OCI-LY3 (cell line): ENCODE results near the gene RGS13.
A peak's percentile ranks its signal among the peaks of the same experiment; 100 is the strongest.

Source experiments
- H2AFZ ChIP-seq: fragments of 200-600, 300-600 bp; shearing (Covaris generic); 2 replicates; pipeline ENCODE4 v1.6.0; 2014; ENCODE audit warnings: antibody characterized with exemption, low read depth, low read length
- H3K27ac ChIP-seq: fragments of 200-600, 300-600 bp; sonication (generic); 2 replicates; pipeline ENCODE4 v1.5.1; 2014; ENCODE audit warnings: mild to moderate bottlenecking, low read length, moderate library complexity, mixed read lengths
- H3K27me3 ChIP-seq: fragments of 200-600, 300-600 bp; sonication (generic); 2 replicates; pipeline ENCODE4 v1.6.1; 2014; ENCODE audit warnings: low read depth, low read length, mixed read lengths
- H3K36me3 ChIP-seq: fragments of 200-600, 300-600 bp; sonication (generic); replicated peaks from 2 replicates; pipeline ENCODE3; 2014; ENCODE audit warnings: low read depth, low read length, mixed read lengths
- H3K4me1 ChIP-seq: fragments of 300-600, 200-600 bp; sonication (generic); 2 replicates; pipeline ENCODE4 v1.6.1; 2014; ENCODE audit warnings: low read length, mixed read lengths
- H3K4me2 ChIP-seq: fragments of 200-600, 300-600 bp; sonication (generic); 2 replicates; pipeline ENCODE4 v1.6.1; 2014; ENCODE audit warnings: low read length, mixed read lengths
- H3K4me3 ChIP-seq: fragments of 300-600, 200-600 bp; sonication (generic); 2 replicates; pipeline ENCODE4 v1.5.1; 2014; ENCODE audit warnings: antibody characterized with exemption, mild to moderate bottlenecking, low read length, moderate library complexity
- H3K79me2 ChIP-seq: fragments of 300-600, 200-600 bp; shearing (Covaris generic); 2 replicates; pipeline ENCODE4 v1.6.1; 2014; ENCODE audit warnings: mild to moderate bottlenecking, low read length, mixed read lengths
- H3K9ac ChIP-seq: fragments of 300-600, 200-600 bp; shearing (Covaris generic); 2 replicates; pipeline ENCODE4 v1.6.0; 2014; ENCODE audit warnings: mild to moderate bottlenecking, low read length, moderate library complexity
- H3K9me3 ChIP-seq: fragments of 200-600, 300-600 bp; shearing (Covaris generic); 2 replicates; pipeline ENCODE4 v1.6.1; 2014; ENCODE audit warnings: low read length, mixed read lengths; ENCODE audit not compliant: insufficient read depth
- H4K20me1 ChIP-seq: fragments of 200-600, 300-600 bp; sonication (generic); 2 replicates; pipeline ENCODE4 v1.6.1; 2016; ENCODE audit warnings: low read length, mixed read lengths; ENCODE audit not compliant: insufficient read depth
- CTCF ChIP-seq: fragments of 200-600, 300-600 bp; sonication (generic); IDR thresholded peaks from 2 replicates; pipeline ENCODE4 v1.5.1; 2014; ENCODE audit warnings: antibody characterized with exemption, low read length, low read depth
- EZH2phosphoT487 ChIP-seq: fragments of 200-600 bp; shearing (Covaris generic); IDR thresholded peaks from 2 replicates; pipeline ENCODE4 v1.6.1; 2018; ENCODE audit warnings: antibody characterized with exemption, mixed run types, low read depth

The RGS13 gene

DNA sequence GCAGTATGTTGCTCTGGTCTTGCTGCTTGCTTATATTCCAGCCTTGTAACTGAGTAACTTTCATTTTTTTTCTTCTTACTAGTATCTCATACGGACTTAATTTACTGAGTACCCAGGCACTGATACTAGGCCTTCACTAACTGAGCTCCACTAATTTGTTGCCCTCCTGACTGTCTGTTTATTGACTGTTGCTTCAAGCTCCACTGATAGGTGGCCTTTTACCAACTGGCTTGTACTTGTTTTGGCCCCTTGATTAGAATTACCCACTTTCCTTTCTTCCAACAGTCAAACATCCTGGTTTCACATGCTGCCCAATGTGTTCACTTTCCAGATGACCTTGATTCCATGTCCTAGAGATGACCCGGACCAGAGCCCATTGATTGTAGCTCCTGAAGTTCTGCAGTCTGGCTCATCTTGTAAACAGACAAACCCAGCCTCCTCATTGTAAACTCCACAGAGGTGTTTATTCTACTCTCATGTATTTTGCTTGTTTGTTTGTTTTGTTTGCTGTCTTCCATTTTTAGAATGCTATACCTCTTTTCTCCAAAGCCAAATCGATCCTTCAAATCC, 32.6 kb upstream of the RGS13 start:
- TF ChIP-seq CTCF (no peak), EZH2phosphoT487 (no peak)
- H2AFZ ChIP-seq, result no peak overlapping the region
- no peaks in the 10 kb centered on the region for H3K79me2 ChIP-seq
- peaks cover 55% of the 10 kb centered on the region for H3K4me1 ChIP-seq
- no peaks in the 10 kb centered on the region for H4K20me1 ChIP-seq
- H3K9me3 ChIP-seq, result no peaks in the 10 kb centered on the region
- no peak overlapping the region for H3K4me3 ChIP-seq
- H3K36me3 ChIP-seq, result no peaks in the 10 kb centered on the region
- no peaks in the 10 kb centered on the region for H3K27me3 ChIP-seq
- no peak overlapping the region for H3K27ac ChIP-seq
- no peak overlapping the region for H3K4me2 ChIP-seq
- no peak overlapping the region for H3K9ac ChIP-seq

GRCh38 chr1:192604979-192605620, 30.8 kb upstream of the RGS13 start:
- H3K36me3 ChIP-seq, result no peaks in the 10 kb centered on the region
- H2AFZ ChIP-seq, result no peak overlapping the region
- 0 out of 2 replicates have a peak overlapping the region, but pooled peaks have one; percentile 9 for H3K27ac ChIP-seq
- H3K4me3 ChIP-seq, result peak overlapping the region; percentile 23; the same call in 1 of the 2 replicates
- no peaks in the 10 kb centered on the region for H3K79me2 ChIP-seq
- H3K27me3 ChIP-seq, result no peaks in the 10 kb centered on the region
- H3K9me3 ChIP-seq, result no peaks in the 10 kb centered on the region
- TF ChIP-seq CTCF (no peak), EZH2phosphoT487 (no peak)
- H4K20me1 ChIP-seq, result no peaks in the 10 kb centered on the region
- peaks cover 69% of the 10 kb centered on the region for H3K4me1 ChIP-seq
- no peak overlapping the region for H3K9ac ChIP-seq
- peak overlapping the region; percentile 55 for H3K4me2 ChIP-seq

- H4K20me1 ChIP-seq, result no peaks in the 10 kb centered on the region
- peak overlapping the region; percentile 92 for H3K27ac ChIP-seq
- H2AFZ ChIP-seq, result no peak overlapping the region
- peaks cover 79% of the 10 kb centered on the region for H3K4me1 ChIP-seq
- H3K79me2 ChIP-seq, result no peaks in the 10 kb centered on the region
- H3K4me2 ChIP-seq, result peak overlapping the region; percentile 89
- H3K36me3 ChIP-seq, result no peaks in the 10 kb centered on the region
- H3K27me3 ChIP-seq, result no peaks in the 10 kb centered on the region
- no peaks in the 10 kb centered on the region for H3K9me3 ChIP-seq
- H3K4me3 ChIP-seq, result peak overlapping the region; percentile 30
- peak overlapping the region; percentile 66 for H3K9ac ChIP-seq
- no peak for TF ChIP-seq EZH2phosphoT487
- no peak for TF ChIP-seq CTCF
These were observed 27.3 kb upstream of the RGS13 start for GRCh38 chr1:192608671-192609070.

- Histone ChIP-seq H2AFZ (peak overlapping the region; percentile 45), H3K27ac (peak overlapping the region; percentile 92), H3K79me2 (no peaks in the 10 kb centered on the region), H4K20me1 (no peaks in the 10 kb centered on the region), H3K4me3 (peak overlapping the region; percentile 70), H3K4me2 (peak overlapping the region; percentile 89), H3K9me3 (no peaks in the 10 kb centered on the region), H3K4me1 (peaks cover 79% of the 10 kb centered on the region), H3K27me3 (no peaks in the 10 kb centered on the region), H3K9ac (peak overlapping the region; percentile 66), H3K36me3 (no peaks in the 10 kb centered on the region)
- TF ChIP-seq CTCF (peak; percentile 56), EZH2phosphoT487 (no peak)
These were observed 26.6 kb upstream of the RGS13 start for GRCh38 chr1:192609110-192610079.
